ENCODE data around the gene AFAP1. TPM values are rescaled to one million over a fixed set of nuclear protein-coding genes. Genes with fewer than 3 reads are reported as not detected.

AFAP1 gene
- total and polyA plus RNA-seq, 2 donors (not counting 1 experiment from before 2014, with no cell fraction given), result 0.03 to 0.44 TPM

GRCh38 chr4:7745301-7745885, 194.3 kb downstream of the AFAP1 start:
- H3K9me3 Mint-ChIP-seq (ENCODE audit: insufficient read depth), result no peaks in the 10 kb centered on the region
- no peak overlapping the region for H3K27ac Mint-ChIP-seq
- no peaks in the 10 kb centered on the region for H3K36me3 ChIP-seq (replicated peaks in 1 of 2; ENCODE audit: control extremely low read depth in 1 of 2, control insufficient read depth in 1 of 2, extremely low read depth in 1 of 2, insufficient read depth in 2 of 2, low read length in 1 of 2)
- H4K20me1 ChIP-seq (ENCODE audit: control insufficient read depth, insufficient read depth, low read length, poor library complexity, severe bottlenecking), result no peaks in the 10 kb centered on the region
- H3K9ac ChIP-seq (ENCODE audit: low read length), result no peak overlapping the region
- no peaks in the 10 kb centered on the region for H3K27me3 ChIP-seq (replicated peaks in 1 of 4; ENCODE audit: control extremely low read depth in 1 of 4, control insufficient read depth in 3 of 4, insufficient read depth in 4 of 4, low read length in 3 of 4)
- CTCF ChIA-PET, result no interaction called here
- H3K4me3 Mint-ChIP-seq, result no peak overlapping the region
- no peaks in the 10 kb centered on the region for H3K4me1 ChIP-seq (ENCODE audit: control insufficient read depth in 2 of 2, insufficient read depth in 2 of 2, low read length in 2 of 2)
- no peak for DNase-seq
- intact Hi-C loops (cut with micrococcal nuclease), result no loop called here
- no peak for TF ChIP-seq EZH2 (IDR thresholded peaks at IDR 0.05; ENCODE audit: borderline replicate concordance, insufficient read depth, low read depth, low read length, poor library complexity, severe bottlenecking)
- TF ChIP-seq, protein P1, sequence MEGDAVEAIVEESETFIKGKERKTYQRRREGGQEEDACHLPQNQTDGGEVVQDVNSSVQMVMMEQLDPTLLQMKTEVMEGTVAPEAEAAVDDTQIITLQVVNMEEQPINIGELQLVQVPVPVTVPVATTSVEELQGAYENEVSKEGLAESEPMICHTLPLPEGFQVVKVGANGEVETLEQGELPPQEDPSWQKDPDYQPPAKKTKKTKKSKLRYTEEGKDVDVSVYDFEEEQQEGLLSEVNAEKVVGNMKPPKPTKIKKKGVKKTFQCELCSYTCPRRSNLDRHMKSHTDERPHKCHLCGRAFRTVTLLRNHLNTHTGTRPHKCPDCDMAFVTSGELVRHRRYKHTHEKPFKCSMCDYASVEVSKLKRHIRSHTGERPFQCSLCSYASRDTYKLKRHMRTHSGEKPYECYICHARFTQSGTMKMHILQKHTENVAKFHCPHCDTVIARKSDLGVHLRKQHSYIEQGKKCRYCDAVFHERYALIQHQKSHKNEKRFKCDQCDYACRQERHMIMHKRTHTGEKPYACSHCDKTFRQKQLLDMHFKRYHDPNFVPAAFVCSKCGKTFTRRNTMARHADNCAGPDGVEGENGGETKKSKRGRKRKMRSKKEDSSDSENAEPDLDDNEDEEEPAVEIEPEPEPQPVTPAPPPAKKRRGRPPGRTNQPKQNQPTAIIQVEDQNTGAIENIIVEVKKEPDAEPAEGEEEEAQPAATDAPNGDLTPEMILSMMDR (IDR thresholded peaks at IDR 0.05), result no peak
- WGBS (ENCODE audit: insufficient coverage), result 83% methylated on average over 15 of the region's 15 CpGs
- ATAC-seq (ENCODE audit: low read depth), result no peak
- no peak overlapping the region for H3K27ac ChIP-seq (ENCODE audit: low read length in 2 of 2)
- no peak overlapping the region for H3K4me2 ChIP-seq (replicated peaks; ENCODE audit: low read depth, low read length, poor library complexity, severe bottlenecking)
- POLR2A ChIA-PET, result no interaction called here
- H3K27me3 Mint-ChIP-seq, result peaks cover 7% of the 10 kb centered on the region
- H3K9me3 ChIP-seq (ENCODE audit: control extremely low read depth in 1 of 3, control insufficient read depth in 2 of 3, insufficient read depth in 1 of 3, low read length in 2 of 3), result peaks cover 0 to 3% (median 0%) of the 10 kb centered on the region in 3 donors
- H2AFZ ChIP-seq (ENCODE audit: insufficient read depth, low read depth, low read length, poor library complexity, severe bottlenecking), result no peak overlapping the region
- no peaks in the 10 kb centered on the region for H3K79me2 ChIP-seq (ENCODE audit: control insufficient read depth, insufficient read depth, low read length)
- no peaks in the 10 kb centered on the region for H3K4me1 Mint-ChIP-seq
- no peak overlapping the region for H3K4me3 ChIP-seq (ENCODE audit: control extremely low read depth in 1 of 5, extremely low read depth in 1 of 5, insufficient read depth in 1 of 5, low read depth in 2 of 5, low read length in 4 of 5)

DNA sequence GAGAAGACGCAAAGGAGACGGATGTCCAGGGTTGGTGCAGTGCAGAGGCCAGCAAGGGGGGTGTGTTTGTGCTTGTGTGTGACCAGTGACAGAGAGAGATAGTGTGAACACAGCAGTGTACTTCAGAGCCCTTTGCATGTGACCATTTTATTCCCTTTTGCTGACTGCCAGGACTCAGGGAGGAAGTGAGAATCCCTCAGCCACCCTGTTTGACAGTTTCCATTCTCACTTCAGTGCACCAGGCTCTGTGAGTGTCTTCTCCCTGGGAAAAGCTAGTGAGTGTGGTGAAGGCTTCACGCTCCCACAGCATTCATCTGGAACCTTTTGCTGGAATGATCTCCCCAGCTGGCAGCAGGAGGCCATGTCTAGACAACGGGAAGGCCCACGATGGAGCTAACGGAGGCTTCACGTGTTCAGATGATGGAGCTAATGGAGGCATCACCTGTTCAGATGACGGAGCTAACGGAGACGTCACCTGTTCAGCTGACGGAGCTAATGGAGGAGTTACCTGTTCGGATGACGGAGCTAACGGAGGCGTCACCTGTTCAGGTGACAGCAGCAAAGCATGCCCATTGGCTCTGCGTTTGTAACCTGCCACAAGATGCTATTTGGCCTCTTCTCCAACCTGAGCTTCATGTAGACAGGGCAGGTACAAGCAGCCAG, 195.4 kb downstream of the AFAP1 start:
- Mint-ChIP-seq H3K4me3 (no peak overlapping the region), H3K27ac (no peak overlapping the region), H3K9me3 (ENCODE audit: insufficient read depth) (no peaks in the 10 kb centered on the region), H3K4me1 (no peaks in the 10 kb centered on the region), H3K27me3 (peaks cover 7% of the 10 kb centered on the region)
- Histone ChIP-seq H3K27me3 (replicated peaks in 1 of 4; ENCODE audit: control extremely low read depth in 1 of 4, control insufficient read depth in 3 of 4, insufficient read depth in 4 of 4, low read length in 3 of 4) (no peaks in the 10 kb centered on the region), H3K9me3 (ENCODE audit: control extremely low read depth in 1 of 3, control insufficient read depth in 2 of 3, insufficient read depth in 1 of 3, low read length in 2 of 3) (peaks cover 0 to 9% (median 0%) of the 10 kb centered on the region in 3 donors), H3K36me3 (replicated peaks in 1 of 2; ENCODE audit: control extremely low read depth in 1 of 2, control insufficient read depth in 1 of 2, extremely low read depth in 1 of 2, insufficient read depth in 2 of 2, low read length in 1 of 2) (no peaks in the 10 kb centered on the region), H3K9ac (ENCODE audit: low read length) (no peak overlapping the region), H3K4me2 (replicated peaks; ENCODE audit: low read depth, low read length, poor library complexity, severe bottlenecking) (no peak overlapping the region), H2AFZ (ENCODE audit: insufficient read depth, low read depth, low read length, poor library complexity, severe bottlenecking) (no peak overlapping the region), H3K27ac (ENCODE audit: low read length in 2 of 2) (no peak overlapping the region), H3K79me2 (ENCODE audit: control insufficient read depth, insufficient read depth, low read length) (no peaks in the 10 kb centered on the region), H3K4me1 (ENCODE audit: control insufficient read depth in 2 of 2, insufficient read depth in 2 of 2, low read length in 2 of 2) (no peaks in the 10 kb centered on the region), H3K4me3 (ENCODE audit: control extremely low read depth in 1 of 5, extremely low read depth in 1 of 5, insufficient read depth in 1 of 5, low read depth in 2 of 5, low read length in 4 of 5) (no peak overlapping the region), H4K20me1 (ENCODE audit: control insufficient read depth, insufficient read depth, low read length, poor library complexity, severe bottlenecking) (no peaks in the 10 kb centered on the region)
- ChIA-PET POLR2A (no interaction called here), CTCF (no interaction called here)
- intact Hi-C loops (cut with micrococcal nuclease), result no loop called here
- no peak for ATAC-seq (ENCODE audit: low read depth)
- DNase-seq, result no peak
- TF ChIP-seq, protein P1 (IDR thresholded peaks at IDR 0.05), result no peak
- no peak for TF ChIP-seq EZH2 (IDR thresholded peaks at IDR 0.05; ENCODE audit: borderline replicate concordance, insufficient read depth, low read depth, low read length, poor library complexity, severe bottlenecking)
- 79% methylated on average over 15 of the region's 16 CpGs for WGBS (ENCODE audit: insufficient coverage)

Data from B cell (primary cell).